NCI-H2196 treated with DMSO at 0.1 percent for 48 hours (cell line): ENCODE data around the gene DZIP1.
A peak's percentile ranks its signal among the peaks of the same experiment; 100 is the strongest.
"Not testable (repeated sequence)": the region's sequence is repeated elsewhere in the genome, so short reads cannot be mapped to it uniquely, and the experiment has no call there.

ENCODE experiments used
- DNase-seq: peaks from one replicate; lab custom pipeline; 2025; ENCODE audit not compliant: unreplicated experiment; lab: John Stamatoyannopoulos, UW

Gene DZIP1

GRCh38 chr13:95604556-95604915 lies 40.0 kb downstream of the DZIP1 start:
- DNase-seq: no peak

DNA sequence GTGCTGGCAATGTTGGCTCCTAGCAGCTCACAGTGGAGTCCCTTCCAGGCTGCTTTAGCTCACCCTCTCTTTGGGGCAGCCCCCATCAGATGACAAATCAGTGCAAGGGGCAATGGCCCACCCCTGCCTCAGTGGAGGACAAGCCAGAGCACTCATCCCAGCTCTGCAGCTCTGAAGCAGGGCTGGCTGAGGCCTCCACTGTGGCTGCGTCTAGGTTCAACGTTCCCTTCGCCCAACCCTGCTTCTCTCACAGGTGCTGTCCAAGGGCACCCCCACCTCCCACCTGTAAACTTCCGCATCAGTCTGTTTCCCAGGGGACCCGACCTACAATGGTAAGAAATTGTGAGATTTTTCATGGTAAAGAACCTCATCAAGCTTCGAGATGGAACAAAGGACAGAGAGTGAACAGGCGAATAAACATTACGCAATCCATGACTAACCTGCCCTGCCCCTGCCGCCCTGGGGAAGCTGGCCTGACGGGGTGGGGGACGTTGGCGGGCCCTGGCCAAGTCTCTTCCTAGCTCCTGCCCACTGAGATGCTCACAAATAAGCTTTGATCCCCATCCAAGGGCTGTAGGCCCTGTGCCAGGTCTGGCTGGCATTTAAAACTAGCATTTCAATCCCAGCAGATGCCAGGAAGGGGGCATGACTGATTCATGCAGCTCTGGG lies 40.5 kb downstream of the DZIP1 start:
- DNase-seq: peak; percentile 53

DNA sequence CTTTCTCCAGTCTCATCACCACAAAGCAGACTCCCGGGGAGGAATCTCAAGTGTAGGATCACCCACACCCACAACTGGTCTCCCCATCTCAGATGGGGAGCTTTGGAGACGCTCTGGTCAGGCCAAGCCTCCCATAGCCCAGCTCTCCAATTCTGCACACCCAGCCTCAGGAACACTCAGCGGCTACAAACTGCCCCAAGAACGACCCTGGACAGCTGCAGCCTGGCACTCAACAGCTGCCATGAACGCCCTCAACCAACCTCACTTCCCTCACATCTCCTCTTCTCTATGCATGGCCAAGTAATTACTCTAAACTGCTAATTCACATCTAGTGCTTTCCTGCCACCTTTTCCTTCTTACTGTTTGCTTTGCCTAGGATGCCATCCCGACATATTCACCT lies 42.6 kb downstream of the DZIP1 start:
- no peak for DNase-seq

GRCh38 chr13:95601216-95601615 lies 43.3 kb downstream of the DZIP1 start:
- no peak for DNase-seq

DNA sequence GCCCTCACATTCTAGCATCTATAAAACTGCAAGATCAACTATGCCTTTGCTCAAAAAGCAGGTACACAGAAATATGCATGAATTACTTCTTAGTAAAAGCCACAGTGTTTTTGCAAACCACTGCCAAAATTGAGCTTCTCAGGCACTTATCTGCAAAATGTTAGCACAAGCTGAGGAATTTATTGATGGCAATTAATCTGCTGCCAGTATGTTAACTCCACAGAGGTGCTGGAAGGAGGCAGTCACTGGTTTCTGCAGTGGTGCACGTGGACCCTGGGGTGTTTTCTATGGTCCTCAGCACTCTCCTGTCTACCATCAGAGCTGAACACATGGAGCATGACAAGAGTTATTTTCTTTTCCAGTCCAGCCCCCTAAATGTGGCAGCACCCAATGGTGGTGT lies 47.8 kb downstream of the DZIP1 start:
- no peak for DNase-seq

GRCh38 chr13:95593462-95593861 lies 51.0 kb downstream of the DZIP1 start:
- DNase-seq: no peak

- no peak for DNase-seq
Observed at GRCh38 chr13:95588721-95589120, 55.8 kb downstream of the DZIP1 start.

- DNase-seq: no peak
Observed at GRCh38 chr13:95588134-95588533, 56.4 kb downstream of the DZIP1 start.

GRCh38 chr13:95585867-95586266 lies 58.6 kb downstream of the DZIP1 start:
- DNase-seq: no peak

GRCh38 chr13:95579303-95579702 lies 65.2 kb downstream of the DZIP1 start:
- no peak for DNase-seq

DNA sequence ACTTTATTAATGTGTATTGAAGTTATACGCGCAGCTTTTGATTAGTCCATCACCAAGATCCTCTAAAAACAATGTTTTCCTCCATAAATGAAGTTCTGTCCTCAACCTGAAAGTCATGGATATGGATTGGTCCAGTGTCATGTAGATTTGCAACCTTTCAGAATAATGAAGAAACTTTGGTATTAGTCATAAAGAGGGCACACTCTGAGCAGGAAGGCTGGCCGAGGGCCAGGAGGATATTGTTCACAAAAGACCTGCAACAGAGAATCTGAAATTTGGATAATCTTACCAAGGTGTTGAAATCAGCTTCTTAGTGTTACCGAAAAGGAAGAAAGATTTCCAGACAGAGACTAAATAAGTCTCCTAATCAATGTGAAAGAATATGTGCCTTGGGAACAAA lies 71.3 kb downstream of the DZIP1 start:
- no peak for DNase-seq

GRCh38 chr13:95571941-95572340 lies 72.6 kb downstream of the DZIP1 start:
- no peak for DNase-seq

- no peak for DNase-seq
Observed at GRCh38 chr13:95570016-95570415, 74.5 kb downstream of the DZIP1 start.

DNA sequence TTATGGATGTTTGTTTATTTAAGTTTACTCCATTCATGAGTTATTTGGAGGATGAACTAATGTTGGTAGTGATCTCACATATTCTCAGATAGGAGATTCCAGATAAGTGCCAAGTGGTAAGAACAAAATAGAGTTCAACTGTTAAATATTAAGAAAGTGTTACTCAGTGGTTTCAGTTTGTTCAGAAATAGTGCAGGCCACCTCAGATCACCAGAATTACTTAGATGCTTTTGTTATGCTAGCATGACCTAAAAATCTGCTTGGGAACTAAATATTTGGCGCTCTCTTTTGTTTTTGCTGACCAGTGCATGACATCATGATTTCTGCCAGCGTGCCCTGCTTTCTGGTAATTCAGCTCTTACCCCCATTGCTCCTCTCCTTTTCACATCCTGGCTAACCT lies 76.4 kb downstream of the DZIP1 start:
- no peak for DNase-seq

DNA sequence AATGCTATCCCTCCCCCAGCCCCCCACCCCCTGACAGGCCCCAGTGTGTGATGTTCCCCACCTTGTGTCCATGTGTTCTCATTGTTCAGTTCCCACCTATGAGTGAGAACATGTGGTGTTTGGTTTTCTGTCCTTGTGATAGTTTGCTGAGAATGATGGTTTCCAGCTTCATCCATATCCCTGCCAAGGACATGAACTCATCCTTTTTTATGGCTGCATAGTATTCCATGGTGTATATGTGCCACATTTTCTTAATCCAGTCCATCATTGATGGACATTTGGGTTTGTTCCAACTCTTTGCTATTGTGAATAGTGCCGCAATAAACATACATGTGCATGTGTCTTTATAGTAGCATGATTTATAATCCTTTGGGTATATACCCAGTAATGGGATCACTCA lies 78.7 kb downstream of the DZIP1 start:
- DNase-seq: not testable (repeated sequence)

DNA sequence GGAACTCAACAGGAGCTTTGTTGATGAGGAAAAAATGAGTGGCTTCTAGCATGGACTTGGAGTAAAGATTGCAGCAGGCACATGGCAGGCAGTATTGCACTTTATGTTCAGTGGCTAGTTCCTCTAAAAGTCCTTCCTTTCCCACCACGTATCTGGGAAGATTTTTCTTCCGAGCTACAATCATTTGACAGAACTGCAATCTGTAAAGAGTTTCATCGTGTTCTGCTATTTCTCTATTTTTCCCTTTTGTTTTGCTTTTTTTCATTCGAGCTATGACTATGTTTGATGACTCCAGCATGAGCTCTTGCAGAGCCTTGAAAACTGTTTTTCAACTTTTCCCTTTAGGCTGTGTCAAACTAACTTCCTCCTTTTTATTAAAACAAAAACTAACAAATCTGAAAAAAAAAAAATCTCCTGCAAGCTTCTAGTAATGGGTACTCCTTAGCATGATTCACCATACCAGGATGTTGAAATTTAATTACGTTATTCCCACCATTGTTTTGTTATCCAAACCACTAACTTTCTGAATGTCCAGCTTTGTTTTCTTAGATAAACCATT lies 79.7 kb downstream of the DZIP1 start:
- no peak for DNase-seq

- DNase-seq: no peak
Observed at GRCh38 chr13:95564091-95564490, 80.4 kb downstream of the DZIP1 start.

- no peak for DNase-seq
Observed at GRCh38 chr13:95560387-95560786, 84.1 kb downstream of the DZIP1 start.

- no peak for DNase-seq
Observed at GRCh38 chr13:95559100-95559499, 85.4 kb downstream of the DZIP1 start.

- no peak for DNase-seq
Observed at GRCh38 chr13:95557013-95557412, 87.5 kb downstream of the DZIP1 start.

DNA sequence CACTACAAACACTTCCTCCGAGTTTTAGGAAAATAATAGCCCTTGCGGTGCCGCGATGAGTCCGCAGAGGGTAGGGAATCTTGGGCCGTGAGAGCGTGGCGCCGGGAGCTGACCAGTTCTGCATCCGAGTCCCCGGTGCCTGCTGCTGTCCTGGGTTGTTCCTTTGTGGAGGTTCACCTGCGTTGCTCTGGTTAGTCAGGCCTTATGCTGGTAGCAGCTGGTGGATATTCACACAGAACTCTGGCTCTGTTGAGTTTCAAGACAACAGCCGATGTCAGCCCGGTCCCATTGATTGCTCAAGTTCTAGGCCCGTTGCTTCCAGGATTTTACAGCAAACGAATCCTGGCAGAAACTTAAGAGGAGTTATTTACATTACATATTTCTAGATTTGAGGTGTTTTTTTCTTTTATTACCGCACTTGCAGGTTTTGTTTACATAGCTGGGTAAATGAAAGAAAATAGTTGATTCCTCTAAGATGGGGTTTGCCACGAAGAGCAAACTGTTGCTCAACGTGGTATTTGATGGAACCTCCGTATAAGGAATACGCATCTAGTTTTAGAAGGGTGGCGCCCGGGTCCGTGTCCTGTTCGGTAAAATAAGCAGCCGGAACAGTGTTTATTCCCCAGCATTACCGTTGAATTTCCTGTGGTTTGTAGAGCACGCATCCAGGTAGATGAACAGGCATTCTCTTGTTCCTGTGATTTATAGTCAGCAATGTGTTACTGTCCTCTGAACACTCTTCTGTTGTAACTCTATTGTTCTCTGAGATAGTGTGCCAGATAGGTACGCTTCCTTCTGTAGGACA lies 90.7 kb downstream of the DZIP1 start:
- DNase-seq: no peak
